Muscle layer of duodenum (tissue), 2 donors: ENCODE measurements around the gene SECISBP2.
"Not testable (repeated sequence)": the region's sequence is repeated elsewhere in the genome, so short reads cannot be mapped to it uniquely, and the experiment has no call there.

Source experiments
- H3K27ac ChIP-seq: one replicate; pipeline ENCODE4 v1.7.0; 2013; ENCODE audit warnings: mild to moderate bottlenecking, low read length
- H3K27me3 ChIP-seq: one replicate; pipeline ENCODE4 v1.7.0; 2013; ENCODE audit warnings: low read depth, mild to moderate bottlenecking, control low read depth, low read length
- H3K36me3 ChIP-seq, 2 donors: one replicate each; pipeline ENCODE4 v1.7.0; 2013; ENCODE audit warnings: low read length in 2 of 2, control low read depth in 1 of 2, mild to moderate bottlenecking in 1 of 2; ENCODE audit not compliant: insufficient read depth in 2 of 2, control insufficient read depth in 1 of 2
- H3K4me1 ChIP-seq, 2 donors: one replicate each; pipeline ENCODE4 v1.7.0; 2013; ENCODE audit warnings: low read length in 2 of 2, mild to moderate bottlenecking in 2 of 2, control low read depth in 1 of 2, moderate library complexity in 1 of 2; ENCODE audit not compliant: insufficient read depth in 2 of 2, control insufficient read depth in 1 of 2
- H3K4me3 ChIP-seq, 2 donors: one replicate each; pipeline ENCODE4 v1.7.0; 2013; ENCODE audit warnings: low read length in 2 of 2, low read depth in 1 of 2, mild to moderate bottlenecking in 1 of 2
- H3K9me3 ChIP-seq, 2 donors: one replicate each; pipeline ENCODE4 v1.7.0; 2013; ENCODE audit warnings: low read length in 2 of 2, control low read depth in 1 of 2, mild to moderate bottlenecking in 1 of 2; ENCODE audit not compliant: control insufficient read depth in 1 of 2
- donor health status: healthy.

Gene SECISBP2

GRCh38 chr9:89367281-89367680, 49.0 kb downstream of the SECISBP2 start:
- Histone ChIP-seq H3K27ac (no peak overlapping the region), H3K4me1 (no peaks in the 10 kb centered on the region), H3K9me3 (no peaks in the 10 kb centered on the region), H3K36me3 (peaks cover 0 to 5% of the 10 kb centered on the region in 2 donors), H3K4me3 (no peak overlapping the region), H3K27me3 (no peaks in the 10 kb centered on the region)

GRCh38 chr9:89367726-89368437, 49.6 kb downstream of the SECISBP2 start:
- Histone ChIP-seq H3K27ac (no peak overlapping the region), H3K27me3 (no peaks in the 10 kb centered on the region), H3K36me3 (no peaks in the 10 kb centered on the region)

GRCh38 chr9:89368550-89368949, 50.2 kb downstream of the SECISBP2 start:
- no peaks in the 10 kb centered on the region for H3K4me1 ChIP-seq
- no peak overlapping the region for H3K4me3 ChIP-seq
- no peaks in the 10 kb centered on the region for H3K9me3 ChIP-seq
- no peak overlapping the region for H3K27ac ChIP-seq
- H3K36me3 ChIP-seq, result no peaks in the 10 kb centered on the region
- no peaks in the 10 kb centered on the region for H3K27me3 ChIP-seq

More at GRCh38 chr9:89367726-89368437, 49.6 kb downstream of the SECISBP2 start:
- H3K9me3 ChIP-seq, result no peaks in the 10 kb centered on the region
- H3K4me3 ChIP-seq, result no peak overlapping the region
- no peaks in the 10 kb centered on the region for H3K4me1 ChIP-seq

GRCh38 chr9:89368978-89369377, 50.7 kb downstream of the SECISBP2 start:
- H3K27me3 ChIP-seq, result no peaks in the 10 kb centered on the region
- H3K36me3 ChIP-seq, result no peaks in the 10 kb centered on the region
- H3K4me3 ChIP-seq, result no peak overlapping the region
- H3K9me3 ChIP-seq, result no peaks in the 10 kb centered on the region
- no peaks in the 10 kb centered on the region for H3K4me1 ChIP-seq
- no peak overlapping the region for H3K27ac ChIP-seq

- H3K27ac ChIP-seq, result no peak overlapping the region
- H3K36me3 ChIP-seq, result no peaks in the 10 kb centered on the region
- peaks cover 0 to 3% of the 10 kb centered on the region in 2 donors for H3K4me1 ChIP-seq
- no peaks in the 10 kb centered on the region for H3K27me3 ChIP-seq
- H3K9me3 ChIP-seq, result no peaks in the 10 kb centered on the region
- H3K4me3 ChIP-seq, result no peak overlapping the region
Observed at GRCh38 chr9:89370593-89370992, 52.3 kb downstream of the SECISBP2 start.

- not testable (repeated sequence) for H3K4me3 ChIP-seq, H3K4me1 ChIP-seq, H3K27ac ChIP-seq, H3K36me3 ChIP-seq, H3K27me3 ChIP-seq, H3K9me3 ChIP-seq
Observed at GRCh38 chr9:89371791-89372190, 53.5 kb downstream of the SECISBP2 start.

- Histone ChIP-seq H3K27me3 (no peaks in the 10 kb centered on the region), H3K27ac (no peak overlapping the region), H3K4me1 (peaks cover 0 to 3% of the 10 kb centered on the region in 2 donors), H3K4me3 (no peak overlapping the region), H3K9me3 (no peaks in the 10 kb centered on the region), H3K36me3 (peaks cover 0 to 6% of the 10 kb centered on the region in 2 donors)
Observed at GRCh38 chr9:89372230-89372816, 54.0 kb downstream of the SECISBP2 start.

GRCh38 chr9:89372979-89373378, 54.7 kb downstream of the SECISBP2 start:
- no peaks in the 10 kb centered on the region for H3K27me3 ChIP-seq
- H3K4me1 ChIP-seq, result peaks cover 0 to 3% of the 10 kb centered on the region in 2 donors
- no peaks in the 10 kb centered on the region for H3K9me3 ChIP-seq
- peaks cover 0 to 9% of the 10 kb centered on the region in 2 donors for H3K36me3 ChIP-seq
- H3K4me3 ChIP-seq, result no peak overlapping the region
- H3K27ac ChIP-seq, result no peak overlapping the region

- peaks cover 0 to 3% of the 10 kb centered on the region in 2 donors for H3K4me1 ChIP-seq
- H3K4me3 ChIP-seq, result no peak overlapping the region
- no peaks in the 10 kb centered on the region for H3K9me3 ChIP-seq
- no peaks in the 10 kb centered on the region for H3K27me3 ChIP-seq
- H3K27ac ChIP-seq, result no peak overlapping the region
- peaks cover 6 to 21% of the 10 kb centered on the region in 2 donors for H3K36me3 ChIP-seq
Observed at GRCh38 chr9:89374176-89374575, 55.9 kb downstream of the SECISBP2 start.

GRCh38 chr9:89375191-89375760, 57.0 kb downstream of the SECISBP2 start:
- peaks cover 0 to 3% of the 10 kb centered on the region in 2 donors for H3K4me1 ChIP-seq
- H3K4me3 ChIP-seq, result no peak overlapping the region
- H3K27ac ChIP-seq, result no peak overlapping the region
- H3K27me3 ChIP-seq, result no peaks in the 10 kb centered on the region
- peaks cover 6 to 23% of the 10 kb centered on the region in 2 donors for H3K36me3 ChIP-seq
- no peaks in the 10 kb centered on the region for H3K9me3 ChIP-seq

GRCh38 chr9:89376286-89376685, 58.0 kb downstream of the SECISBP2 start:
- H3K27me3 ChIP-seq, result no peaks in the 10 kb centered on the region
- H3K36me3 ChIP-seq, result peaks cover 6 to 23% of the 10 kb centered on the region in 2 donors
- H3K4me3 ChIP-seq, result no peak overlapping the region
- peaks cover 0 to 3% of the 10 kb centered on the region in 2 donors for H3K4me1 ChIP-seq
- H3K27ac ChIP-seq, result no peak overlapping the region
- no peaks in the 10 kb centered on the region for H3K9me3 ChIP-seq
